Fibroblast of the conjunctiva (primary cell): ENCODE results near the gene RNF157.
A peak's percentile ranks its signal among the peaks of the same experiment; 100 is the strongest.
"Not testable (repeated sequence)": the region's sequence is repeated elsewhere in the genome, so short reads cannot be mapped to it uniquely, and the experiment has no call there.

Experiments
- DNase-seq: peaks from one replicate; pipeline ENCODE4 v3.0.0-alpha.2; 2010; ENCODE audit warnings: low read depth

RNF157 gene

DNA sequence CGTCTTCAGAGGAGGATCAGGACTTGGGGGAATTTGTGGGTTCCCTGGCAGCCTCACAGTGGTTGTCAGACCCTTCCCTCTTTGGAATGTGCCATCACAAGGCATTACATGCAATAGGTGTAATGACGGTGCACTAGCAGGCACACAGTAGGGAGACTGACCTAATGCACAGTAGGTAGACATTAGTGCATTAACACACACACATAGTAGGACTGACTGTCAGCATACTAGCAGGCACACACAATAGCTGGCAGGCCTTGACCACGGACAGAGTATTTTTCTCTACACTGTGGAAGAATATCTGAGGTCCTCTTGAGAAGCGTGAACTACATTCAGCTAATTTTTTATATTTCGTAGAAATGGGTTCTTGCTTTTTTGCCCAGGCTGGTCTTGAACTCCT is 14.0 kb upstream of the RNF157 start:
- DNase-seq: no peak

DNA sequence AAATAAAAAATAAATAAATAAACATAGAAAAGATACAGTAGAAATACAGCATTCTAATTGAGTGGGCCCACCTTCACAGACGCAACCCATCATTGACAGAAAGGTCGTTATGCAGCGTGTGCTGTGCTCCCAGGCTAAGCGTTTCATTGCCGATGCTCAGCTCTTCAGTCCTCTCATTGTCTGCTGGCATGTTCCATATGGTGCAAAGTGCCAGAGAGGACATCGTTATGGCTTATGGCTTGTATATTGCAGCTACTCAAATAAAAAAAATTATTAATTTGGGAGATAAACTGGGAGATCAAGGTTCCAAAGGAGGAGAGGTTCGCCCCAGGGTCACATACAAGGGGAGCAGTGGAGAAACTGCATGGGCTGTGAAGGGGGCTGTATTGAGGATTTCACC is 13.5 kb upstream of the RNF157 start:
- no peak for DNase-seq

- DNase-seq: not testable (repeated sequence)
Measured at GRCh38 chr17:76252967-76253766, 12.9 kb upstream of the RNF157 start.

DNA sequence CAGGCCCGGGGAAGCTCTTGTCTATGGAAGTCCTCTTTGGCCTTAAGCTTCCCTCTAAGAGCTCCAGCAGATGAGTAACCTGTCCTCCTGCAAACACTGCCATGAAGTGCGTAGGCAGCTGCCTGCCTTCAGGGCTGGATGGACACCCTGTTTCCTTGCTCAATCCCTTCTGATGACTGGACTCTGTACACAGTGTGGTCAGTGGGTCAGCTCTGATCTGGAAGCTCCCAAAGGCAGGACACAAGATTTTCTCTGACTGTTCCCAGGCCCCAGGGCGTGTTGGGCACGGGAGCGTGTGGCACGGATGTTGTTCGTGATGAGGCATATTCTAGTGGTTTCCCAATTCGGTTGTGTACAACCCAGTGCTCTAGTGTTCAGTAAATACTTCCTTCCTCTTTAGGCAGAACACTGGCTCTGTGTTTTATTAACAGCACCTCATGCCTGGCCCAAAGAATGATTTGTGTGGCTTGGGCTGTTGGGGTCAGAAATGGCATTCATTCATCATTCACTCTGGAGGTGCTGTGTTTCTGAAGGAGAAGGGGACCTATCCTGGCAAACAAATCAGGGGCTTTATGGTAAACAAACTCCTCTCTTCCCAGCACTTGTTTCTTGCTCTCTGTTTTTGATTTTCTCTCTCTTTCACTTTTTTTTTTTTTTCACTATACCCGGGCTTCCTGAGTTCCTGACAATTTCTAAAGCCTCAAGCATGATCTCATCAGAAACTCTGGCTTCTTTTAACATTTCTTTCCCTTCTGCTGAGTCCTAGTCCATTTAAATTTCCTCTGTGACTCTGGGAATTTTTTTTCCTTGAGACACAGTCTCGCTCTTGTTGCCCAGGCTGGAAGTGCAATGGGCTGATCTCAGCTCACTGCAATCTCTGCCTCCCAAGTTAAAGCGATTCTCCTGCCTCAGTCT is 12.0 kb upstream of the RNF157 start:
- no peak for DNase-seq

DNA sequence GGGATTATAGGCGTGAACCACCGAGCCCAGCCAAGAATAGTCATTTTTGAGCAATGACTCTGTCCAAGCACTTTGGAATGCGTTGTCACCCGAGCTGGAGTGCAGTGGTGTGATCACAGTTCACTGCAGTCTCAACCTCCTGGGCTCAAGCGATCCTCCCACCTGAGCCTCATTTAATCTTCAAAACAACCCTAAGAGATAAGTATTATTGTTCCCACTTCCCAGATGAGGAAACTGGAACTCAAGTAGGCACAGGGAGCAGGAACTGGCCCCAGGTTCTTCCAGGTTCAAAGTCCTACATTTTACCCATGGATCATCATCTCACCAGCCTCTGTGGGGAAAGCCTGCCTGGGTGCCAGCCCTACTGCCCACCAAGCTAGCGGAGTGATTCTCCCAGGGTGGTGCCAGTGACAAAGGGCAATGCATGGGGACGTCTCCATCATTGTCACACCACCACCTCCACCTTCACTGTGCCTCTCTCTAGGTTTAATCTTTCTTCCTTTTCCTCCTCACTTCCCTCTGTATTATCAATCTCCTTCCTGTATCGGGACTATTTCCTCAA is 11.3 kb upstream of the RNF157 start:
- no peak for DNase-seq

- DNase-seq: no peak
Measured at GRCh38 chr17:76250141-76250540, 9.8 kb upstream of the RNF157 start.

DNA sequence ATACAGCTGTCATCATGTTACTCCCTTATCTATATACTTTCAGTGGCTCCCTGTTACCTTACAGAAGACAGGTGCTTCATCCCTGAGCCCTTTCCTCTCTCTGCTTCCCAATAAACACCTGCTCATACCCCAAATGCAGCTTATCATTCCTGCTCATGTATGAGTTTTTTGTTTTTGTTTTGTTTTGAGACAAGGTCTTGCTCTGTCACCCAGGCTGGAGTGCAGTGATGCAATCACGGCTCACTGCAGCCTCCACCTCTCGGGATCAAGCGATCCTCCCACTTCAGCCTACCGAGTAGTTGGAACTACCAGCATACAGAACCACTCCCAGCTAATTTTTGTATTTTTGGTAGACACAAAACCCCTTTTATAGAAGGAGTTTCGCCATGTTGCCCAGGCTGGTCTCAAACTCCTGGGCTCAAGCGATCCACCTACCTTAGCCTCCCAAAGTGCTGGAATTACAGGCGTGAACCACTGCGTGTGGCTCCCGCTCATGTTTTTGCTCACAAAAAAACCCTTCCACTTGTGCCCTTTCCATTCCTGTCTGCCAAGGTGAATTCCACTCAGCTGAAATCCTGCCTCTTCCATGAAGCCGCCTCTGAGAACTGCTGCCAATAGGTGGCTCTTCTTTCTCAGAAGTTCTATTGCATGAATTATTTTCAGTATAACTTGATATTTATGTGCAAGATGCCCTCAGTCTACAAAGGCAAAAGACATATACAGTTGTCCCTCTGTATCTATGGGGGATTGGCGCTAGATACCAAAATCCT is 7.9 kb upstream of the RNF157 start:
- DNase-seq: no peak

- no peak for DNase-seq
Measured at GRCh38 chr17:76247304-76247703, 7.0 kb upstream of the RNF157 start.

- peak; percentile 70 for DNase-seq
Measured at GRCh38 chr17:76246080-76247066, 6.1 kb upstream of the RNF157 start.

DNA sequence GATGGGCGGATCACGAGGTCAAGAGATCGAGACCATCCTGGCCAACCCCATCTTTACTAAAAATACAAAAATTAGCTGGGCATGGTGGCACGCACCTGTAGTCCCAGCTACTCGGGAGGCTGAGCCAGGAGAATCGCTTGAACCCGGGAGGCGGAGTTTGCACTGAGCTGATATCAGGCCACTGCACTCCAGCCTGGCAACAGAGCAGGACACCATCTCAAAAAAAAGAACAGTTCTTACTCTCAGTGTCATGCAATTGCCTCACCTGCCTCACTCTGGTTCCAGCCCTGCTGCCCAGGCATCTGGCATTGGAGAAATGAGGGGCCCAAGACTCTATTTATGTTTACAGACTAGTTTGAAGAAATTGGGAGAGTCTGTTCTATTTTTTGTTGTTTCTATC is 4.4 kb upstream of the RNF157 start:
- not testable (repeated sequence) for DNase-seq

- DNase-seq: no peak
Measured at GRCh38 chr17:76243826-76244679, 3.8 kb upstream of the RNF157 start.

- no peak for DNase-seq
Measured at GRCh38 chr17:76241691-76242255, 1.5 kb upstream of the RNF157 start.

- no peak for DNase-seq
Measured at GRCh38 chr17:76241204-76241538, 878 bp upstream of the RNF157 start.

- no peak for DNase-seq
Measured at GRCh38 chr17:76239538-76240274, 587 bp downstream of the RNF157 start.

DNA sequence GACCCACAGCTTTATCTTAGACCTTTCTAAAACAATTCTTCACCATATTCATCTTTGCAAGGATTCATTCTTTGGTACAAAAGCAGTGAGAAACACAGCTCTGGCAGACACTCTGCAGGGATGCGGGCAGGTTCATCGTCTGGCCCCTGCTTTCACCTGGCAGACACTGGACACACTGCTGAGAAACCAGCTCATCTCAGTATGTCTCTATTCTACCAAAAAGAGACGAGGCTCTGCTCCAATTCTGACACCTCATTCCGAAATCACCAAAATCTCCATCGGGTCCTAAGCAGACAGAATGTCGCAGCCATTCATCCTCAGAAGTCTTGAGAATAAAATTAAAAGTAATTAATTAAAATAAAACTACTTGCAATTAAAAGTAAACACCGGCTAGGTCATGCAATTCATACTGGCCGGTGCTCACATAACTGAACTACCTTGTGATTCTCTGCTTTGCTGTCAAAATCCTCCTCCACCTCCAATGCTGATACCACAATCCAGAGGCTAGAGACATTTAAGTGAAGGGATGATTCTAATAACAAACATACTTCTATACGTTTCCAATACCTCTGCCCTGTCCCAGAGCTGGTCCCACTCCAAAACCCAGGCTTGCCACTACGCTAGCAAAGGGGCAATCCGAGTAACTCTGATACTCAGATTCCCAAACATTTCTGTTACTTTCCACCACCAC is 1.3 kb downstream of the RNF157 start:
- DNase-seq: no peak

DNA sequence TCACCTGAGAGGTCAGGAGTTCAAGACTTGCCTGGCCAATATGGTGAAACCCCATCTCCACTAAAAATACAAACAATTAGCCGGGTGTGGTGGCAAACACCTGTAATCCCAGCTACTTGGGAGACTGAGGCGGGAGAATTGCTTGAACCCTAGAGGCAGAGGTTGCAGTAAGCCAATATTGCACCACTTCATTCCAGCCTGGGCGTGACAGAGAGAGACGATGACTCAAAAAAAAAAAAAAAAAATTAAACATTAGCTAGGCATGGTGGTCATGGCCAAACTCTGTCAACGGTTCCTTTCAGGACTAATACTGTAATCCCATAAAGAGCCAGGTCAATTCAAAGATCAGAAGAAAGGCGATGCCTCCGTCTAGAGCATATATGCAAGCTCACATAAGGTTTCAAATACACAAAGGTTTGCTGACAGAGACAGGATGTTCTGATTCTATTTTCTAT is 2.4 kb downstream of the RNF157 start:
- no peak for DNase-seq

DNA sequence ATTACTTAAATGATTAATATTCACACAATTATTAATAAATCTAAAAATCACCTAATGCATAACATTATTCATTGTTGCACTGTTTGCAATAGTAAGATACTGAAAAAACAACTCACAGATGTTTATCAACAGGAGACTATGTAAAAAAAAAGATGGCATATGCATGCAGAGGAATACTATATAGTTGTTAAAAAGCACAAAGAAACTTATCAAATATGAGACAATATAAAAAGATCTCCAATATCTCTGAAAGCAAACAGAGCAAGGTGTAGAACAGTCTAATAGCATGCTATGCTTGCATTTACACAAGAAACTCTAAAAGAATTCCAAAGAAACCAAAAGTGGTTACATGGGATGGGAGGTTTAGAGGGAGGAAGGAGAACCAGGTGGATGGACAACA is 3.7 kb downstream of the RNF157 start:
- DNase-seq: no peak

DNA sequence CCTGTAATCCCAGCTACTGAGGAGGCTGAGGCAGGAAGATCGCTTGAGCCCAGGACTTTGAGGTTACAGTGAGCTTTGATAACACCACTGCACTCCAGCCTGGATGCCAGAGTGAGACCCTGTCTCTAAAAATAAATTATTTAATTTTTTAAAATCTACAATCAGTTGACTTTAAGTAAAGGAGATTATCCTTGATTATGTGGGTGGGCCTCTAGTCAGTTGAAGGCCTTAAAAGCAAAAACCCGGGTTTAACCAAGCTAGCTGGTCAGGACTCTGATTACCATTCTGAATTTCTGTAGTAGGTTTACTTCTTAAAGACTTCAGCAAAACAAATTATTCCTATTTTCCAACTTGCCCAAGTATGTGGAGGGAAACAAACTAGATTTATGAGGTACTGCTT is 4.4 kb downstream of the RNF157 start:
- no peak for DNase-seq
